T47D (cell line): ENCODE data around the gene CCDC146.

Experiments
- DNase-seq, 2 experiments: peaks; one replicate each; pipeline versions ENCODE4 v3.0.0 to v3.0.0-alpha.2; 2011 to 2012; ENCODE audit warnings: low read depth in 1 of 2, low spot score in 1 of 2
- JUND ChIP-seq: IDR thresholded peaks from 2 replicates; pipeline ENCODE4 v1.6.1; 2012; ENCODE audit warnings: low read depth
- in situ Hi-C: cut with HindIII; loops from 2 replicates; pipeline ENCODE4 v1.10.0; 2016; ENCODE audit warnings: low sequenced_read_pairs, low pct_unique_long_range_greater_than_20kb

The CCDC146 gene

GRCh38 chr7:77316219-77316978, 194.0 kb downstream of the CCDC146 start:
- no peak for TF ChIP-seq JUND
- in situ Hi-C loops, result no loop called here
- no peak for DNase-seq

GRCh38 chr7:77318019-77318418, 195.6 kb downstream of the CCDC146 start:
- no peak for TF ChIP-seq JUND
- in situ Hi-C loops, result no loop called here

GRCh38 chr7:77320137-77320536, 197.7 kb downstream of the CCDC146 start:
- in situ Hi-C loops, result no loop called here

More at GRCh38 chr7:77318019-77318418, 195.6 kb downstream of the CCDC146 start:
- no peak for DNase-seq

GRCh38 chr7:77320714-77321113, 198.3 kb downstream of the CCDC146 start:
- DNase-seq, result no peak
- in situ Hi-C loops, result no loop called here
- no peak for TF ChIP-seq JUND

More at GRCh38 chr7:77320137-77320536, 197.7 kb downstream of the CCDC146 start:
- peak in 1 of 2 experiments; percentile 22 for DNase-seq
- no peak for TF ChIP-seq JUND

- TF ChIP-seq JUND, result no peak
- DNase-seq, result no peak
Measured at GRCh38 chr7:77321300-77321699, 198.9 kb downstream of the CCDC146 start.

GRCh38 chr7:77326131-77326530, 203.7 kb downstream of the CCDC146 start:
- no peak for TF ChIP-seq JUND
- DNase-seq, result no peak
- in situ Hi-C loops, result no loop called here

More at GRCh38 chr7:77321300-77321699, 198.9 kb downstream of the CCDC146 start:
- in situ Hi-C loops, result no loop called here

GRCh38 chr7:77327067-77327931, 204.9 kb downstream of the CCDC146 start:
- TF ChIP-seq JUND, result no peak
- DNase-seq, result no peak
- in situ Hi-C loops, result no loop called here

- DNase-seq, result no peak
- in situ Hi-C loops, result no loop called here
- TF ChIP-seq JUND, result no peak
Measured at GRCh38 chr7:77327932-77328628, 205.7 kb downstream of the CCDC146 start.

GRCh38 chr7:77328669-77329068, 206.3 kb downstream of the CCDC146 start:
- no peak for DNase-seq
- in situ Hi-C loops, result no loop called here
- no peak for TF ChIP-seq JUND

GRCh38 chr7:77329466-77330168, 207.2 kb downstream of the CCDC146 start:
- TF ChIP-seq JUND, result no peak
- in situ Hi-C loops, result no loop called here
- no peak for DNase-seq

GRCh38 chr7:77330169-77330882, 207.9 kb downstream of the CCDC146 start:
- in situ Hi-C loops, result no loop called here

More at GRCh38 chr7:77330169-77330882, 207.9 kb downstream of the CCDC146 start:
- DNase-seq, result no peak
- no peak for TF ChIP-seq JUND
